Heart left ventricle (tissue), 16 donors: ENCODE measurements around the gene PPP2R2D. TPM values are rescaled to one million over a fixed set of nuclear protein-coding genes. Genes with fewer than 3 reads are reported as not detected.

Source experiments
- ATAC-seq, 4 donors: fragments of 200-7000 bp; cut with Tn5 transposase; one replicate each; pipeline ENCODE4 v1.9.1; 2020 to 2022; ENCODE audit warnings: moderate library complexity in 4 of 4, mild to moderate bottlenecking in 3 of 4, moderate number of reproducible peaks in 1 of 4
- DNase-seq, 5 donors: peaks; one replicate each; pipeline ENCODE4 v3.0.0-alpha.2; 2020
- H3K27ac ChIP-seq, 12 donors: fragments of 200-600 bp; sonication (generic) in 4 of 12; one replicate each; pipeline versions ENCODE4 v1.5.0 to v1.8.0; 2016 to 2022; ENCODE audit warnings: mild to moderate bottlenecking in 2 of 12
- H3K27me3 ChIP-seq, 9 donors: fragments of 200-600 bp; sonication (generic) in 2 of 9; one replicate each; pipeline versions ENCODE4 v1.5.1 to v1.8.0; 2016 to 2022; ENCODE audit warnings: mild to moderate bottlenecking in 3 of 9
- H3K36me3 ChIP-seq, 9 donors: fragments of 200-600 bp; sonication (generic) in 2 of 9; one replicate each; pipeline versions ENCODE4 v1.5.0 to v1.8.0; 2018 to 2022; ENCODE audit warnings: mild to moderate bottlenecking in 2 of 9
- H3K4me1 ChIP-seq, 12 donors: fragments of 200-600 bp; sonication (generic) in 4 of 12; one replicate each; pipeline versions ENCODE4 v1.5.0 to v1.8.0; 2016 to 2022; ENCODE audit warnings: mild to moderate bottlenecking in 3 of 12
- H3K4me3 ChIP-seq, 12 donors: fragments of 200-600 bp; sonication (generic) in 4 of 12; one replicate each; pipeline versions ENCODE4 v1.5.0 to v1.8.0; 2017 to 2022; ENCODE audit warnings: mild to moderate bottlenecking in 9 of 12, moderate library complexity in 4 of 12
- H3K9me3 ChIP-seq, 12 donors: fragments of 200-600 bp; sonication (generic) in 4 of 12; one replicate each; pipeline versions ENCODE4 v1.5.0 to v1.8.0; 2016 to 2022; ENCODE audit warnings: mild to moderate bottlenecking in 1 of 12
- CTCF ChIP-seq, 12 donors: fragments of 200-600 bp; sonication (generic) in 4 of 12; IDR thresholded peaks; one replicate each; pipeline versions ENCODE4 v1.5.0 to v1.8.0; 2018 to 2022; ENCODE audit warnings: antibody characterized with exemption in 12 of 12, mild to moderate bottlenecking in 5 of 12
- POLR2A ChIP-seq, 2 donors: fragments of 450-650 bp; IDR thresholded peaks; one replicate each; pipeline ENCODE4 v1.6.1; 2017; ENCODE audit warnings: antibody characterized with exemption in 2 of 2, mild to moderate bottlenecking in 2 of 2, moderate library complexity in 2 of 2
- WGBS, 4 donors: extraction: QIAGEN DNeasy Blood & Tissue Kit in 2 of 4; methylation state at CpG; one replicate each; pipeline versions ENCODE4 v1.1.5 to v1.1.7; 2013 to 2018; 5-methylcytosine and 5-hydroxymethylcytosine counted together
- intact Hi-C, 10 donors: fragments of 100-400 bp; cut with DNase I; formaldehyde crosslinking; loops; one replicate each; pipeline versions ENCODE4 v1.11.1 to v1.14.2; 2022
- polyA plus RNA-seq, 2 donors: library from polyadenylated mRNA; stranded (reverse); fragments of 200-250 nt; gene quantifications; one replicate each; pipeline ENCODE4 v1.2.3, GENCODE V29; 2013
- total RNA-seq, 9 donors: library from RNA; depleted of rRNA in 2 of 9; stranded (reverse); fragments of >200 nt in 2 of 9; fragmentation: NEBNext Ultra II Directional in 3 of 9; extraction: Animal tissue kit (Norgen Biotek cat#: 25700) in 3 of 9; gene quantifications; one replicate each; pipeline versions ENCODE4 v1.1.0 to v1.2.4, GENCODE V29; 2016 to 2023
- donor health status: ischemic (EF 13 %, LVEDD 7.1; RV severe dilation, severe dysfunction).
- donor health status: healthy with polysubstance abuse.
- donor health status: DM: no; HTN: yes; CAD: no.
- donor health status: DM: no; HTN: no; CAD: no.
- donor health status: ischemic (EF 25% LVEDD 6.9; RV normal size, moderate dysfunction).
- donor health status: ischemic (EF 25% LVEDD 5.7; RV mildly dilated, moderate dysfunction).
- donor health status: healthy.
- donor health status: DM: yes; HTN: yes; CAD: no.
- donor health status: ischemic (EF 35%, LVEDD 5.7; RV mildly dilated, moderate dysfunction).
- donor health status: nonischemic (EF 11% LVEDD 7.7; RV severe dilation, severe dysfunction).
- donor health status: DM: yes; HTN: yes; CAD: no.
- donor health status: PGD.
- donor health status: ischemic (EF 29% LVEDD 5.4; RV normal size, mild dysfunction).
- donor health status: nonischemic (EF 23%, LVEDD 6.1; RV moderate dilation, normal function).

PPP2R2D gene
- total and polyA plus RNA-seq, 11 donors: 29.4 to 43.4 (median 36.4) TPM

DNA sequence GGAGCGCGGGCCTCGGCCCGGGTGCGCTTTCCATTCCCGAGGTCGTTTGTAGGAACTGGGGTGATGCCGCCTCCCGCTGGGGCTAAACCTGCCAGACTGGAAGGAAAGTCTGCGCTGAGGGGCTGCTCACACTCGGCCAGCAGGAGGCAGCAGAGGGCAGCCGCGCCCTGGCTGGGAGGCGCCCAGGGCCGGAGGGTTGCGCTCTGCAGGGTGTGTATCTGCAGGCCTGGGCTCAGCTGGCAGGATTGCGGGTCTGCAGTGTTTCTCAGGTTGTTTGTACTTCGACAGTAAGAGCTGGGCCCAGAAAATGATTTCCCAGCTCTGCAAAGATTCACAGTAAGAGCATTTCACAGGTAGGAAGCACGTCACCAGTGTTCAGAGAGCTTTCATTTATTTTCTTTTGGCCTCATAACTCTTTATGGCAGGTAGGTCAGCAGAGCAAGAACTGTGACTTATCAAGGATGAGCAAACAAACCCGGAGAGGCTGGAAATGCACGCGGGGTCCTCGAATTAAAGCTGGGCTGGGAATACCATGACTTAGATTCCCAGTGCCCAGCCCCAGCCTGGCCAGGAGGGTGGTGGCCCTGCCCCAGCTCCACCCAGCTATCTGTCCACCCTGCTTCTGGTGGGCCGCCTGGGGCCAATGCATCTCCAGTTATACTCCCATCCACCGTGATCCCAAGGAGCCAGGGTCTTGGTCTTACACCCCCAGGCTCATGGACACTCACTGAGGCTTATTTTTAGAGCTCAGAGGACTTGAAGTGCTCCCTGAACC lies 15.2 kb upstream of the PPP2R2D start:
- Histone ChIP-seq H3K27me3 (peaks cover 0 to 28% (median 0%) of the 10 kb centered on the region in 9 donors), H3K36me3 (no peaks in the 10 kb centered on the region), H3K27ac (no peak overlapping the region), H3K9me3 (no peaks in the 10 kb centered on the region), H3K4me1 (peaks cover 0 to 8% (median 5%) of the 10 kb centered on the region in 12 donors), H3K4me3 (no peak overlapping the region)
- ATAC-seq (peak; percentile 87 to 98 (median 94)), DNase-seq (peak; percentile 71 to 89 (median 77))
- intact Hi-C loops: loop anchor here (1.0 to 10.0 kb wide), 4 partner anchors 137 to 259 kb away; no protein-coding TSS in a partner anchor
- TF ChIP-seq POLR2A (IDR thresholded peaks at IDR 0.05) (no peak), CTCF (IDR thresholded peaks at IDR 0.05) (peak; percentile 91 to 99 (median 96))
- 14 to 20% (median 19%) methylated on average over 23 to 25 of the region's 25 CpGs for WGBS, 4 donors

GRCh38 chr10:131886237-131886636 lies 14.6 kb upstream of the PPP2R2D start:
- intact Hi-C loops: loop anchor here in 9 of 10 donors (2.0 to 10.0 kb wide), 3 partner anchors 137 to 259 kb away; no protein-coding TSS in a partner anchor
- Histone ChIP-seq H3K36me3 (no peaks in the 10 kb centered on the region), H3K9me3 (no peaks in the 10 kb centered on the region), H3K4me1 (peaks cover 0 to 8% (median 5%) of the 10 kb centered on the region in 12 donors), H3K27me3 (peaks cover 0 to 35% (median 5%) of the 10 kb centered on the region in 9 donors), H3K4me3 (no peak overlapping the region), H3K27ac (no peak overlapping the region)
- 71 to 77% (median 73%) methylated on average over 10 of the region's 10 CpGs for WGBS, 4 donors
- TF ChIP-seq POLR2A (IDR thresholded peaks at IDR 0.05) (no peak), CTCF (IDR thresholded peaks at IDR 0.05) (no peak)
- DNase-seq (no peak), ATAC-seq (no peak)

- Histone ChIP-seq H3K9me3 (no peaks in the 10 kb centered on the region), H3K27ac (no peak overlapping the region), H3K36me3 (no peaks in the 10 kb centered on the region), H3K4me3 (no peak overlapping the region), H3K4me1 (peaks cover 0 to 8% (median 5%) of the 10 kb centered on the region in 12 donors), H3K27me3 (peaks cover 0 to 53% (median 5%) of the 10 kb centered on the region in 9 donors)
- no peak for DNase-seq
- ATAC-seq: no peak
- TF ChIP-seq CTCF (IDR thresholded peaks at IDR 0.05) (no peak), POLR2A (IDR thresholded peaks at IDR 0.05) (no peak)
- 71 to 79% (median 72%) methylated on average over 6 of the region's 6 CpGs for WGBS, 4 donors
- intact Hi-C loops: loop anchor here (2.0 to 10.0 kb wide), 3 partner anchors 253 to 257 kb away; no protein-coding TSS in a partner anchor
These were observed 12.6 kb upstream of the PPP2R2D start for GRCh38 chr10:131888186-131888604.

DNA sequence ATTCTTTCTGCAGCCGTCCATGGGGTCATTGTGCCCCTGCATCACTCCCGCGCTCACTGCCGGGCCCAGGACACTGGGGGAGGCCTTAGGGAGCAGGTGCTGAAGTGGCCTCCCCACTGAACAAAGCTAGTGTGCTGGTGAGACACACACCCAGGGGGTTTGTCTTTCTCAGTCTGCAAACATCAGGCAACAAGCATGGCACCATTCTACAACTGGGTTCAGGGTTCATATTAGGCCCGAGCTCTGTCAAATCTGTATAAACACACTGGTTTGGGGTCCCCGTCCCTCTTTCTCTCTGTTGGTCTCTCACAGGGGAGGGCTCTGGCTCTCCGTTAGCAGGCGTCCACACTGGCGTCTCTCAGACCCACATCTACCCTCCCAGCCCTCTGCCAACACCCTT lies 11.1 kb upstream of the PPP2R2D start:
- Histone ChIP-seq H3K36me3 (no peaks in the 10 kb centered on the region), H3K27me3 (peaks cover 0 to 61% (median 5%) of the 10 kb centered on the region in 9 donors), H3K4me3 (no peak overlapping the region), H3K27ac (no peak overlapping the region), H3K4me1 (peaks cover 0 to 8% (median 5%) of the 10 kb centered on the region in 12 donors), H3K9me3 (no peaks in the 10 kb centered on the region)
- no peak for DNase-seq
- no peak for ATAC-seq
- TF ChIP-seq CTCF (IDR thresholded peaks at IDR 0.05) (no peak), POLR2A (IDR thresholded peaks at IDR 0.05) (no peak)
- intact Hi-C loops: loop anchor here (2.0 to 10.0 kb wide), 3 partner anchors 251 to 255 kb away; no protein-coding TSS in a partner anchor
- 89 to 95% (median 91%) methylated on average over 9 of the region's 9 CpGs for WGBS, 4 donors
